Stimulated activated CD8-positive, alpha-beta memory T cell treated with anti-CD3 and anti-CD28 coated beads, Interleukin-7, amount 100 ng/mL, for 1 hour (primary cell): Measurements from ENCODE around the gene YJU2.
A peak's percentile ranks its signal among the peaks of the same experiment; 100 is the strongest.
"Not testable (repeated sequence)": the region's sequence is repeated elsewhere in the genome, so short reads cannot be mapped to it uniquely, and the experiment has no call there.

Experiments used
- DNase-seq, 2 donors: peaks; one replicate each; pipeline ENCODE4 v3.0.0-alpha.2; 2020; ENCODE audit warnings: low read depth in 2 of 2

Gene YJU2

GRCh38 chr19:4246767-4247593 is at the start of gene YJU2:
Gene YJU2 (plus strand): TSS chr19:4247080. CDS start chr19:4247147, 67 bp downstream.
- DNase-seq = peak; percentile 90 to 96

- no peak for DNase-seq
Observed at GRCh38 chr19:4197228-4197624, 49.7 kb upstream of the YJU2 start.

- no peak for DNase-seq
Observed at GRCh38 chr19:4197625-4198466, 49.0 kb upstream of the YJU2 start.

GRCh38 chr19:4198467-4199126 is 48.3 kb upstream of the YJU2 start:
- DNase-seq = no peak

- DNase-seq = no peak
Observed at GRCh38 chr19:4199699-4200293, 47.1 kb upstream of the YJU2 start.

GRCh38 chr19:4200940-4201542 is 45.8 kb upstream of the YJU2 start:
- no peak for DNase-seq

- DNase-seq = no peak
Observed at GRCh38 chr19:4201798-4202197, 45.1 kb upstream of the YJU2 start.

- DNase-seq = no peak
Observed at GRCh38 chr19:4206818-4207484, 39.9 kb upstream of the YJU2 start.

- DNase-seq = no peak
Observed at GRCh38 chr19:4208385-4209094, 38.3 kb upstream of the YJU2 start.

- no peak for DNase-seq
Observed at GRCh38 chr19:4210166-4210731, 36.6 kb upstream of the YJU2 start.

GRCh38 chr19:4213116-4213515 is 33.8 kb upstream of the YJU2 start:
- no peak for DNase-seq

GRCh38 chr19:4215807-4216206 is 31.1 kb upstream of the YJU2 start:
- no peak for DNase-seq

GRCh38 chr19:4216846-4217245 is 30.0 kb upstream of the YJU2 start:
- DNase-seq = no peak

GRCh38 chr19:4217429-4218264 is 29.2 kb upstream of the YJU2 start:
- DNase-seq = no peak

- not testable (repeated sequence) for DNase-seq
Observed at GRCh38 chr19:4218523-4218922, 28.4 kb upstream of the YJU2 start.

GRCh38 chr19:4220188-4220587 is 26.7 kb upstream of the YJU2 start:
- no peak for DNase-seq

GRCh38 chr19:4224470-4224869 is 22.4 kb upstream of the YJU2 start:
- no peak for DNase-seq

GRCh38 chr19:4225885-4226284 is 21.0 kb upstream of the YJU2 start:
- no peak for DNase-seq

GRCh38 chr19:4227771-4228170 is 19.1 kb upstream of the YJU2 start:
- DNase-seq = no peak
